Motor neuron (in vitro differentiated cells): ENCODE measurements around the gene TRIM28. TPM values are rescaled to one million over a fixed set of nuclear protein-coding genes. Genes with fewer than 3 reads are reported as not detected.

Source experiments
- ATAC-seq, 8 experiments: fragments of 200-7000 bp; cut with Tn5 transposase; replicated peaks in 6 of 8; 2 replicates each; pipeline ENCODE4 v1.8.0; 2021; ENCODE audit warnings: mild to moderate bottlenecking in 8 of 8, moderate library complexity in 8 of 8
- H3K27ac ChIP-seq, 2 donors: fragments of 250-450 bp; sonication (Bioruptor Pico); 2 replicates each; pipeline ENCODE4 v1.9.0; 2021; ENCODE audit warnings: antibody characterized with exemption in 2 of 2, mild to moderate bottlenecking in 2 of 2, moderate library complexity in 1 of 2
- H3K4me1 ChIP-seq, 2 donors: fragments of 250-450 bp; sonication (Bioruptor Pico); replicated peaks in 1 of 2; 2 replicates each; pipeline ENCODE4 v1.6.1; 2021; ENCODE audit warnings: antibody characterized with exemption in 2 of 2, mild to moderate bottlenecking in 2 of 2, moderate library complexity in 1 of 2
- H3K4me3 ChIP-seq, 5 donors: fragments of 250-450 bp; sonication (Bioruptor Pico); 2 replicates each; pipeline ENCODE4 v1.9.0; 2021; ENCODE audit warnings: antibody characterized with exemption in 5 of 5, mild to moderate bottlenecking in 5 of 5, moderate library complexity in 4 of 5
- WGBS, 10 experiments: fragments of 450-650 bp; shearing (Covaris generic); methylation state at CpG; one replicate each; pipeline ENCODE4 v1.0.0; 2022; 5-methylcytosine and 5-hydroxymethylcytosine counted together
- in situ Hi-C, 9 experiments: fragments of 400-800 bp; cut with MboI; loops; one replicate each; pipeline ENCODE4 v1.15.0; 2021; ENCODE audit warnings: low sequenced_read_pairs in 9 of 9, low pct_unique_long_range_greater_than_20kb in 2 of 9; ENCODE audit not compliant: unreplicated experiment in 9 of 9
- total RNA-seq, 8 experiments: library from RNA; unstranded; fragments of 300-600 nt; gene quantifications; 2 replicates each; pipeline versions ENCODE4 v1.2.3 to v1.2.4, GENCODE V29; 2022

Gene TRIM28
- total RNA-seq, 8 experiments from 2014 or later = 195 to 521 (median 274) TPM

DNA sequence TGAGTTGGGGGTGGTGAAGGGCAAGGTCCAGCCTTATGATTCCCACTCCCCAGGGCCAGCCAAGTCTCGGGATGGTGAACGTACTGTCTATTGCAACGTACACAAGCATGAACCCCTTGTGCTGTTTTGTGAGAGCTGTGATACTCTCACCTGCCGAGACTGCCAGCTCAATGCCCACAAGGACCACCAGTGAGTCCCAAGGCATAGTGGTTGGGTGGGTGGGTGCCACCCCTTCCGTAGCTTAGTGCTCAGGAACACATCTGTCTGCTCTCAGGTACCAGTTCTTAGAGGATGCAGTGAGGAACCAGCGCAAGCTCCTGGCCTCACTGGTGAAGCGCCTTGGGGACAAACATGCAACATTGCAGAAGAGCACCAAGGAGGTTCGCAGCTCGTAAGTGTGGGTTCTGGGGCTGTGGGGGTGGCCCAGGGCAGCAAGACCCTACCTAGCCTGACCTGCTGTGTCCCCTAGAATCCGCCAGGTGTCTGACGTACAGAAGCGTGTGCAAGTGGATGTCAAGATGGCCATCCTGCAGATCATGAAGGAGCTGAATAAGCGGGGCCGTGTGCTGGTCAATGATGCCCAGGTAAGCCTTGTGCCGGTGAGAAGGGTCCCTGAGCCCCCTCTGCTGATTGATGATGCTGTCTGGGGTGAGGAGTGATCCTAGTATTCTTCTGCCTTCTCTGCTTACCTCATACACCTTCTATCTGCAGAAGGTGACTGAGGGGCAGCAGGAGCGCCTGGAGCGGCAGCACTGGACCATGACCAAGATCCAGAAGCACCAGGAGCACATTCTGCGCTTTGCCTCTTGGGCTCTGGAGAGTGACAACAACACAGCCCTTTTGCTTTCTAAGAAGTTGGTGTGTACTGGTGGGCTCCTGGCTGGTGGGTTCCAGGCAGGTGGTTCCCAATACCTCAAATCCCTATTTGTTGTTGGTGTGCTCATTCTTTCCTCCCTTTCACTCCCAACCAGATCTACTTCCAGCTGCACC, 3.8 kb downstream of the TRIM28 start:
- WGBS, 10 experiments = 84 to 100% (median 90%) methylated on average over 3 to 11 of the region's 18 CpGs; no CpG with 5 or more reads in 4 of the 10 experiments
- no peak for ATAC-seq
- Histone ChIP-seq H3K27ac (no peak overlapping the region), H3K4me1 (peaks cover 10 to 15% of the 10 kb centered on the region in 2 donors), H3K4me3 (no peak overlapping the region)
- in situ Hi-C loops = no loop called here

DNA sequence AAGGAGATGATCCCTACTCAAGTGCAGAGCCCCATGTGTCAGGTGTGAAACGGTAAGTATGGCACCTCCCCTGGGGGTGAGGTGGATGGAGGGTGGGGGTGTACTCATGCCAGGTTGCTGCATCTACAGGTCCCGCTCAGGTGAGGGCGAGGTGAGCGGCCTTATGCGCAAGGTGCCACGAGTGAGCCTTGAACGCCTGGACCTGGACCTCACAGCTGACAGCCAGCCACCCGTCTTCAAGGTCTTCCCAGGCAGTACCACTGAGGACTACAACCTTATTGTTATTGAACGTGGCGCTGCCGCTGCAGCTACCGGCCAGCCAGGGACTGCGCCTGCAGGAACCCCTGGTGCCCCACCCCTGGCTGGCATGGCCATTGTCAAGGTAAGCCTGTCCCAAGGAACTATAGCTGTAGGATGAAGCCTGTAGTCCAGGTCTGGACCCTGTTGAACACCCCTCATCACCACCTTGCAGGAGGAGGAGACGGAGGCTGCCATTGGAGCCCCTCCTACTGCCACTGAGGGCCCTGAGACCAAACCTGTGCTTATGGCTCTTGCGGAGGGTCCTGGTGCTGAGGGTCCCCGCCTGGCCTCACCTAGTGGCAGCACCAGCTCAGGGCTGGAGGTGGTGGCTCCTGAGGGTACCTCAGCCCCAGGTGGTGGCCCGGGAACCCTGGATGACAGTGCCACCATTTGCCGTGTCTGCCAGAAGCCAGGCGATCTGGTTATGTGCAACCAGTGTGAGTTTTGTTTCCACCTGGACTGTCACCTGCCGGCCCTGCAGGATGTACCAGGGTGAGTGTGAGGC, 5.2 kb downstream of the TRIM28 start:
- Histone ChIP-seq H3K27ac (no peak overlapping the region), H3K4me1 (peaks cover 24 to 25% of the 10 kb centered on the region in 2 donors), H3K4me3 (no peak overlapping the region)
- in situ Hi-C loops = no loop called here
- no peak for ATAC-seq
- 60 to 100% (median 95%) methylated on average over 1 to 6 of the region's 20 CpGs; no CpG with 5 or more reads in 7 of the 10 experiments for WGBS, 10 experiments

GRCh38 chr19:58549664-58550361, 5.9 kb downstream of the TRIM28 start:
- Histone ChIP-seq H3K4me3 (no peak overlapping the region), H3K27ac (no peak overlapping the region), H3K4me1 (peaks cover 26% of the 10 kb centered on the region in 2 donors)
- ATAC-seq = peak in 2 of 8 experiments; percentile 2 to 5
- WGBS, 10 experiments = 67 to 100% (median 100%) methylated on average over 1 to 3 of the region's 11 CpGs; no CpG with 5 or more reads in 6 of the 10 experiments
- in situ Hi-C loops = no loop called here

GRCh38 chr19:58550362-58551122, 6.7 kb downstream of the TRIM28 start:
- ATAC-seq = no peak
- peaks cover 28 to 30% of the 10 kb centered on the region in 2 donors for H3K4me1 ChIP-seq
- H3K4me3 ChIP-seq = no peak overlapping the region
- H3K27ac ChIP-seq = no peak overlapping the region
- in situ Hi-C loops = no loop called here
- WGBS, 10 experiments = 94% methylated on average over 6 of the region's 13 CpGs; no CpG with 5 or more reads in 9 of the 10 experiments

DNA sequence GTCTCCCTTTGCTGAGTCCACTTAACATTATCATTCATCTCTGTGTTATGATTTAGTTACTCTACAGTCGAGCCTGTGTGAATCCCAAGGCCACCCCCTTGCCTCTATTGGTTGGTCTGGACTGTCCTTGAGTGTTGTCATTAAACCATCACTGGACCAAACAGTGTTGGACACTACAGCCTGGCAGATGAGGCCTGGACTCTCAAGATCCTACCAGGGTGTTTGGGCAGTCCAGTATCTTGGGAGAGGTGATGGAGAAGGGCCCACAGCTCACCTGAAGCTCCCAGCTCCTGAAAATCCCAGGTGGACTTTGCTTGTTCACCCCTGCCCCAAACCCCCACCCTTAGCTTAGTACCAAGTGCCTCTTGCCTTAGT, 7.2 kb downstream of the TRIM28 start:
- no peak for ATAC-seq
- Histone ChIP-seq H3K4me3 (no peak overlapping the region), H3K4me1 (peaks cover 25 to 28% of the 10 kb centered on the region in 2 donors), H3K27ac (no peak overlapping the region)
- in situ Hi-C loops = no loop called here
- 60 to 100% methylated on average over 1 of the region's 1 CpG; no CpG with 5 or more reads in 8 of the 10 experiments for WGBS, 10 experiments

GRCh38 chr19:58551577-58552471, 8.0 kb downstream of the TRIM28 start:
- in situ Hi-C loops = no loop called here
- H3K4me1 ChIP-seq = peaks cover 19 to 21% of the 10 kb centered on the region in 2 donors
- no peak overlapping the region for H3K27ac ChIP-seq
- ATAC-seq = no peak
- WGBS, 10 experiments = 89 to 100% (median 96%) methylated on average over 1 to 6 of the region's 18 CpGs; no CpG with 5 or more reads in 2 of the 10 experiments
- no peak overlapping the region for H3K4me3 ChIP-seq

- Histone ChIP-seq H3K4me1 (peaks cover 19 to 21% of the 10 kb centered on the region in 2 donors), H3K4me3 (no peak overlapping the region), H3K27ac (no peak overlapping the region)
- in situ Hi-C loops = no loop called here
- WGBS, 10 experiments = 80 to 100% (median 100%) methylated on average over 1 to 2 of the region's 2 CpGs; no CpG with 5 or more reads in 1 of the 10 experiments
- ATAC-seq = no peak
Observed at GRCh38 chr19:58552655-58553054, 8.8 kb downstream of the TRIM28 start.

- H3K27ac ChIP-seq = peak overlapping the region; percentile 88 to 96
- ATAC-seq = no peak
- peaks cover 19 to 21% of the 10 kb centered on the region in 2 donors for H3K4me1 ChIP-seq
- H3K4me3 ChIP-seq = peak overlapping the region; percentile 43 to 66 (median 53)
- in situ Hi-C loops = no loop called here
- 0 to 60% (median 20%) methylated on average over 1 to 15 of the region's 18 CpGs; no CpG with 5 or more reads in 1 of the 10 experiments for WGBS, 10 experiments
Observed at GRCh38 chr19:58553799-58554493, 10.1 kb downstream of the TRIM28 start.

GRCh38 chr19:58554494-58555368, 10.9 kb downstream of the TRIM28 start, which contains the start of gene CHMP2A:
Gene CHMP2A, minus strand, starts transcription at chr19:58555105. Its CDS starts 893 bp downstream, at chr19:58554212.
- Histone ChIP-seq H3K4me1 (peaks cover 19 to 22% of the 10 kb centered on the region in 2 donors), H3K27ac (peak within 1 kb of the TSS; percentile 88 to 96), H3K4me3 (peak within 1 kb of the TSS; percentile 43 to 66 (median 53))
- 0 to 5% (median 0%) methylated on average over 1 to 42 of the region's 69 CpGs; no CpG with 5 or more reads in 2 of the 10 experiments for WGBS, 10 experiments
- in situ Hi-C loops = no loop called here
- ATAC-seq = peak; percentile 36 to 56 (median 50)

DNA sequence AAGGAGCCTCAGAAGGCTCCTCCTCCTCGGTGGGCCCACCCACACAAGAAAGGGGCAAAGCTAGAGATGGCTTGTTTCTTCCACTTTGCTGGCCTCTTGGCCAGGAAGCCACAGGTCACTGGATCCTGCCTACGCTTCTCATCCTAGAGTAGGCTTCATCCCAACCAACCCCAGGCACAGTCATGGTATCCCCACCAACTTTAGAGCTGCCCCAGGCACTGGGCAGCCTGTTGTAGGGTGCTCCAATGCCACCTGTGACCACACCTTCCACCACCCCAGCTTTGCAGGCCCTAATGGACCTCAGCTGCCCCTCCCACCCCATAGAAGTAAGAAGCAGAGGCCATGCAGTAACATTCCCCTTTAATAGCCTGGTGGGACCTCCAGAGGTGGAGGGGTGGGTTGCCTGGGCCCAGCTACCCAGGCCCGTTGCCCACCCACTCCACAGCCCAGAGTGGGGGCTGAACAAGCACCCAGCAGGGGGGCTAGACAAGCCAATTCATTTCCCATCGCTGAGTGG, 11.6 kb downstream of the TRIM28 start:
- WGBS, 10 experiments = 0 to 44% (median 8%) methylated on average over 1 to 2 of the region's 4 CpGs; no CpG with 5 or more reads in 6 of the 10 experiments
- in situ Hi-C loops = no loop called here
- ATAC-seq = no peak
- peaks cover 25 to 29% of the 10 kb centered on the region in 2 donors for H3K4me1 ChIP-seq
- peak overlapping the region; percentile 76 to 96 for H3K27ac ChIP-seq
- H3K4me3 ChIP-seq = peak overlapping the region; percentile 43 to 66 (median 53)
